Neural progenitor cell (in vitro differentiated cells): ENCODE results near the gene CSNK1G2. TPM values are rescaled to one million over a fixed set of nuclear protein-coding genes. Genes with fewer than 3 reads are reported as not detected.

ENCODE experiments used
- DNase-seq: peaks from one replicate; pipeline ENCODE4 v3.0.0-alpha.2; 2016; ENCODE audit warnings: low spot score
- H2AFZ ChIP-seq: fragments of 200-600 bp; sonication (generic); replicated peaks from 2 replicates; pipeline ENCODE4 v1.6.1; 2016; ENCODE audit warnings: antibody characterized with exemption
- H3F3A ChIP-seq: fragments of 200-600 bp; sonication (generic); 2 replicates; pipeline ENCODE4 v1.6.1; 2016; ENCODE audit warnings: antibody characterized with exemption, low read depth
- H3K27ac ChIP-seq: fragments of 200-600 bp; sonication (generic); 2 replicates; pipeline ENCODE4 v1.5.1; 2016; ENCODE audit warnings: mild to moderate bottlenecking
- H3K27me3 ChIP-seq: fragments of 200-600 bp; sonication (generic); 2 replicates; pipeline ENCODE4 v1.6.1; 2016; ENCODE audit warnings: mild to moderate bottlenecking, moderate library complexity
- H3K36me3 ChIP-seq: fragments of 200-600 bp; sonication (generic); 2 replicates; pipeline ENCODE4 v1.5.1; 2016
- H3K4me1 ChIP-seq: fragments of 200-600 bp; sonication (generic); 2 replicates; pipeline ENCODE4 v1.6.1; 2016; ENCODE audit warnings: mixed run types
- H3K4me2 ChIP-seq: fragments of 200-600 bp; sonication (generic); 2 replicates; pipeline ENCODE4 v1.6.1; 2016
- H3K4me3 ChIP-seq: fragments of 200-600 bp; sonication (generic); 2 replicates; pipeline ENCODE4 v1.5.1; 2016
- H3K79me2 ChIP-seq: fragments of 200-600 bp; sonication (generic); 2 replicates; pipeline ENCODE4 v1.6.1; 2016; ENCODE audit warnings: low read depth
- H3K9ac ChIP-seq: fragments of 200-600 bp; sonication (generic); 2 replicates; pipeline ENCODE4 v1.6.1; 2016
- H3K9me3 ChIP-seq: fragments of 200-600 bp; sonication (generic); 2 replicates; pipeline ENCODE4 v1.5.1; 2016; ENCODE audit warnings: low read depth
- H4K20me1 ChIP-seq: fragments of 200-600 bp; sonication (generic); 2 replicates; pipeline ENCODE4 v1.6.1; 2016; ENCODE audit warnings: low read depth
- H3K27ac Mint-ChIP-seq: 3 replicates; pipeline ENCODE4 v1.8.0; 2021; ENCODE audit warnings: mixed read lengths
- H3K27me3 Mint-ChIP-seq: 2 replicates; pipeline ENCODE4 v1.8.0; 2022; ENCODE audit warnings: low read depth, mild to moderate bottlenecking, inconsistent platforms, moderate library complexity, mixed read lengths; ENCODE audit not compliant: insufficient read depth
- H3K36me3 Mint-ChIP-seq: 3 replicates; pipeline ENCODE4 v1.8.0; 2021; ENCODE audit warnings: mixed read lengths
- H3K4me1 Mint-ChIP-seq: 3 replicates; pipeline ENCODE4 v1.8.0; 2021; ENCODE audit warnings: mixed read lengths
- H3K4me3 Mint-ChIP-seq: 3 replicates; pipeline ENCODE4 v1.8.0; 2021; ENCODE audit warnings: mild to moderate bottlenecking, moderate library complexity, mixed read lengths
- H3K9me3 Mint-ChIP-seq: 3 replicates; pipeline ENCODE4 v1.8.0; 2020; ENCODE audit warnings: mixed read lengths
- EZH2 ChIP-seq: fragments of 200-600 bp; sonication (generic); IDR thresholded peaks from 2 replicates; pipeline ENCODE4 v1.6.1; 2017; ENCODE audit warnings: antibody characterized with exemption, mild to moderate bottlenecking, moderate library complexity
- EZH2phosphoT487 ChIP-seq: fragments of 200-600 bp; sonication (generic); IDR thresholded peaks from 2 replicates; pipeline ENCODE4 v1.6.1; 2017; ENCODE audit warnings: antibody characterized with exemption
- total RNA-seq: library from RNA; depleted of rRNA; stranded (reverse); fragments of >200 nt; gene quantifications from 2 replicates; pipeline ENCODE4 v1.2.3, GENCODE V29; 2015; ENCODE audit warnings: low replicate concordance
- TF ChIP-seq, protein P1 (sequence below): fragments of 200-600 bp; sonication (generic); IDR thresholded peaks from 2 replicates; pipeline ENCODE4 v1.5.1; 2017; ENCODE audit warnings: antibody characterized with exemption, mild to moderate bottlenecking

CSNK1G2 gene
- total RNA-seq = 49.6 and 161 TPM in 2 replicates

DNA sequence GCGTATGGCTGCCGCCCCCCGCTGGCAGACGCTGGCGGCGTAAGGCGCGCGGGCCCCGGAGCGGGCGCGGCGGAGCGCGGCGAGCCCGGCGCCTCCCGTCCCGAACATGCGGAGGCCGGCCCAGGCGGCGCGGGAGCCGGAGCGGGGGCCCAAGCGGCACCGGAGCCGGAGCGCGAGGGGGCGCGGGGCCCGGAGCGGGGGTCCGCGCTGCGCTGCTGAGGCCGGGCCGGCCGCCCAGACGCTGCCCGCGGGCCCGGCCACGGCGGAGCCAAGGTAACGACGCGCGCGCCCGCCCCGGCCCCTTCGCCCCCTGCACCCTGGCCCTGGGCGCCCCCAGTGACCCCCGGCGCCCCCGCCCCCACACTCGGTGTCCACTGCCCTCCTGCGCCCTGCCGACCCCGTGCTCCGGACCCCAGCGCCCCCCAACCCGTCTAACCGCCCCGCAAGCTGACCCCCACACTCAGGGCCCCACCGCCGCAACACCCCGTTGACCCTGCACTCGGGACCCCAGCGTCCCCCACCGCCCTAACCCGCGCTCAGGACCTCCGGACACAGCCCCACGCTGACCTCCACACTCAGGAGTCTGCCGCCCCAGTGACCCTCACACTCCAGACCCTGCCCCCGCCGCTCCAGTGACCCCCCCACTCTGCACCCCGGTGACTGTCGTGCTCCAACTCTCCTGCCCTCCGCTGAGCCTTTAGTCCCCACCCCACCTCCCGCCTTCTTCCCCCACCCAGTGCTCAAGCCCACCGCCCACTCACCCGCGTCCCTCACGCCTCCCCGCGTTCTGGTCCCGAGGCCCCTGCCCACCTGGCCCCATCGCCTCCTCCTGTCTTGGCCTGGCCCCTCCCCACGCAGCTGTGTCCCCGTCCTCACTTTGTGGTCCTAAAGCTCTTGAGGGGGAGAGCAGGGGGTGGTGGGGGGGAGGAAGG, at the start of gene CSNK1G2:
Gene CSNK1G2, plus strand, starts transcription at position 27 of the 932 bp plus-strand sequence. CDS start 28,601 bp downstream, outside the sequence.
- Histone ChIP-seq H3K9me3 (no peaks in the 10 kb centered on the region), H2AFZ (peak within 1 kb of the TSS; percentile 93), H3K79me2 (peaks cover 60% of the 10 kb centered on the region), H3K4me2 (peak within 1 kb of the TSS; percentile 92), H3K36me3 (no peaks in the 10 kb centered on the region), H3F3A (peaks cover 29% of the 10 kb centered on the region), H3K9ac (peak within 1 kb of the TSS; percentile 72), H3K27me3 (no peaks in the 10 kb centered on the region), H3K4me1 (peaks cover 17% of the 10 kb centered on the region), H4K20me1 (peaks cover 44% of the 10 kb centered on the region), H3K27ac (peak within 1 kb of the TSS; percentile 89), H3K4me3 (peak within 1 kb of the TSS; percentile 92)
- peak within 1 kb of the TSS; percentile 78 for H3K27ac Mint-ChIP-seq
- peaks cover 6% of the 10 kb centered on the region for H3K27me3 Mint-ChIP-seq
- no peaks in the 10 kb centered on the region for H3K9me3 Mint-ChIP-seq
- peaks cover 25% of the 10 kb centered on the region for H3K4me1 Mint-ChIP-seq
- no peak for DNase-seq
- no peak for TF ChIP-seq EZH2
- TF ChIP-seq, protein P1, sequence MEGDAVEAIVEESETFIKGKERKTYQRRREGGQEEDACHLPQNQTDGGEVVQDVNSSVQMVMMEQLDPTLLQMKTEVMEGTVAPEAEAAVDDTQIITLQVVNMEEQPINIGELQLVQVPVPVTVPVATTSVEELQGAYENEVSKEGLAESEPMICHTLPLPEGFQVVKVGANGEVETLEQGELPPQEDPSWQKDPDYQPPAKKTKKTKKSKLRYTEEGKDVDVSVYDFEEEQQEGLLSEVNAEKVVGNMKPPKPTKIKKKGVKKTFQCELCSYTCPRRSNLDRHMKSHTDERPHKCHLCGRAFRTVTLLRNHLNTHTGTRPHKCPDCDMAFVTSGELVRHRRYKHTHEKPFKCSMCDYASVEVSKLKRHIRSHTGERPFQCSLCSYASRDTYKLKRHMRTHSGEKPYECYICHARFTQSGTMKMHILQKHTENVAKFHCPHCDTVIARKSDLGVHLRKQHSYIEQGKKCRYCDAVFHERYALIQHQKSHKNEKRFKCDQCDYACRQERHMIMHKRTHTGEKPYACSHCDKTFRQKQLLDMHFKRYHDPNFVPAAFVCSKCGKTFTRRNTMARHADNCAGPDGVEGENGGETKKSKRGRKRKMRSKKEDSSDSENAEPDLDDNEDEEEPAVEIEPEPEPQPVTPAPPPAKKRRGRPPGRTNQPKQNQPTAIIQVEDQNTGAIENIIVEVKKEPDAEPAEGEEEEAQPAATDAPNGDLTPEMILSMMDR = no peak
- no peak for TF ChIP-seq EZH2phosphoT487
- peaks cover 8% of the 10 kb centered on the region for H3K36me3 Mint-ChIP-seq
- peak within 1 kb of the TSS; percentile 96 for H3K4me3 Mint-ChIP-seq

DNA sequence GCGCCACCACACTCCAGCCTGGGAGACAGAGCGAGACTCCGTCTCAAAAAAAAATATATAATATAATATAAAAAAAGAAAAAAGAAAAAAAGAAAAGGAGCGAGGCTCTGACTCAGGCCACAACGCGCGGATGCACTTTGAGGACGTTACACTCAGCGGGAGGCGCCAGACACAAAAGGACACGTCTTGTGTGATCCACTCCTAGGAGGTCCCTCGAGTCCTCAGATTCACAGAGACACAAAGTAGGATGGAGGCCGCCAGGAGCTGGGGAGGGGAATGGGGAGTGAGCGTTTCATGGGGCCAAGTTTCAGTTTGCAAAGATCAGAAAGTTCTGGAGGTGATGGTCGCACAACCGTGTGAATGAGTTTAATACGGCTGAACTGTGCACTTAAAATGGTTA, 47.2 kb upstream of the CSNK1G2 start:
- H3K4me1 Mint-ChIP-seq = peaks cover 8% of the 10 kb centered on the region
- H3K27me3 Mint-ChIP-seq = no peaks in the 10 kb centered on the region
- H3K36me3 Mint-ChIP-seq = no peaks in the 10 kb centered on the region
- no peak overlapping the region for H3K27ac Mint-ChIP-seq
- Histone ChIP-seq H3F3A (no peaks in the 10 kb centered on the region), H3K4me2 (no peak overlapping the region), H4K20me1 (no peaks in the 10 kb centered on the region), H2AFZ (no peak overlapping the region), H3K4me3 (no peak overlapping the region), H3K27me3 (no peaks in the 10 kb centered on the region), H3K36me3 (no peaks in the 10 kb centered on the region), H3K4me1 (no peaks in the 10 kb centered on the region), H3K9me3 (no peaks in the 10 kb centered on the region), H3K9ac (no peak overlapping the region), H3K27ac (no peak overlapping the region), H3K79me2 (no peaks in the 10 kb centered on the region)
- no peaks in the 10 kb centered on the region for H3K9me3 Mint-ChIP-seq
- DNase-seq = peak; percentile 31
- TF ChIP-seq, protein P1 = no peak
- TF ChIP-seq EZH2phosphoT487 = no peak
- TF ChIP-seq EZH2 = no peak
- no peak overlapping the region for H3K4me3 Mint-ChIP-seq

DNA sequence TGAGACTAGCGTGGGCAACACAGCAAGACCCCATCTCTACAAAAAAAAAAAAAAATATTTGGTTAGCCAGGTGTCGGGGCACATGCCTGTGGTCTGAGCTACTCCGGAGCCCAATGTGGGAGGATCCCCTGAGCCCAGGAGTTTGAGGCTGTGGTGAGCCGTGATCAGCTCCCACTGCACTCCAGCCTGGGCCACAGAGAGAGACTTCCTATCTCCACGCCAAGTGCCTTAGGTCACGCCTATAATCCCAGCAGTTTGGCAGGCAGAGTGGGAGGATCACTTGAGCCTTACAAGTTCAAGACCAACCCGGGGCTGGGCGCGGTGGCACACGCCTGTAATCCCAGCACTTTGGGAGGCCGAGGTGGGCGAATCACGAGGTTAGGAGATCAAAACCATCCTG, 44.5 kb upstream of the CSNK1G2 start:
- no peaks in the 10 kb centered on the region for H3K36me3 ChIP-seq
- H3K9me3 Mint-ChIP-seq = no peaks in the 10 kb centered on the region
- H3K9ac ChIP-seq = no peak overlapping the region
- no peak overlapping the region for H3K4me3 ChIP-seq
- no peak overlapping the region for H3K4me2 ChIP-seq
- TF ChIP-seq EZH2phosphoT487 (no peak), EZH2 (no peak)
- TF ChIP-seq, protein P1 = no peak
- no peaks in the 10 kb centered on the region for H3F3A ChIP-seq
- H3K36me3 Mint-ChIP-seq = no peaks in the 10 kb centered on the region
- H3K27ac ChIP-seq = no peak overlapping the region
- peaks cover 8% of the 10 kb centered on the region for H3K4me1 Mint-ChIP-seq
- no peaks in the 10 kb centered on the region for H3K9me3 ChIP-seq
- H3K27me3 Mint-ChIP-seq = no peaks in the 10 kb centered on the region
- H3K79me2 ChIP-seq = no peaks in the 10 kb centered on the region
- no peak overlapping the region for H3K27ac Mint-ChIP-seq
- H2AFZ ChIP-seq = no peak overlapping the region
- no peaks in the 10 kb centered on the region for H3K4me1 ChIP-seq
- DNase-seq = no peak
- no peak overlapping the region for H3K4me3 Mint-ChIP-seq
- H3K27me3 ChIP-seq = no peaks in the 10 kb centered on the region
- H4K20me1 ChIP-seq = no peaks in the 10 kb centered on the region
